Neural cell (in vitro differentiated cells): Measurements from ENCODE around the gene EAPP.

Experiments
- EP300 ChIP-seq: fragments of 450-650 bp; conservative IDR thresholded peaks from 2 replicates; pipeline ENCODE4 v1.6.1; 2014; ENCODE audit warnings: antibody characterized with exemption, mild to moderate bottlenecking, moderate library complexity; ENCODE audit not compliant: poor library complexity, severe bottlenecking
- EZH2 ChIP-seq: fragments of 200-600, 300-800 bp; shearing (Covaris generic), sonication (generic); IDR thresholded peaks from 2 replicates; pipeline ENCODE4 v1.6.1; 2014; ENCODE audit warnings: antibody characterized with exemption, low read length, borderline replicate concordance, mild to moderate bottlenecking; ENCODE audit not compliant: insufficient read depth, poor library complexity, severe bottlenecking
- MXI1 ChIP-seq: fragments of 450-650 bp; conservative IDR thresholded peaks from 2 replicates; pipeline ENCODE4 v1.6.1; 2014; ENCODE audit warnings: antibody characterized with exemption, mild to moderate bottlenecking; ENCODE audit not compliant: poor library complexity, severe bottlenecking
- POLR2AphosphoS5 ChIP-seq: IDR thresholded peaks from 2 replicates; pipeline ENCODE4 v1.6.1; 2012
- RAD21 ChIP-seq: fragments of 450-650 bp; conservative IDR thresholded peaks from 2 replicates; pipeline ENCODE4 v1.6.1; 2014; ENCODE audit warnings: antibody characterized with exemption, mild to moderate bottlenecking, moderate library complexity
- REST ChIP-seq: IDR thresholded peaks from 2 replicates; pipeline ENCODE4 v1.6.1; 2012; ENCODE audit warnings: borderline replicate concordance
- SMC3 ChIP-seq: fragments of 450-650 bp; conservative IDR thresholded peaks from 2 replicates; pipeline ENCODE4 v1.6.1; 2014; ENCODE audit warnings: antibody characterized with exemption, mild to moderate bottlenecking, moderate library complexity; ENCODE audit not compliant: poor library complexity
- TAF1 ChIP-seq: IDR thresholded peaks from 2 replicates; pipeline ENCODE4 v1.6.1; 2012; ENCODE audit warnings: low read depth
- TF ChIP-seq, protein P1 (sequence below): fragments of 450-650 bp; IDR thresholded peaks from 2 replicates; pipeline ENCODE4 v1.5.1; 2014; ENCODE audit warnings: antibody characterized with exemption, mild to moderate bottlenecking, moderate library complexity; ENCODE audit not compliant: poor library complexity, severe bottlenecking

DNA sequence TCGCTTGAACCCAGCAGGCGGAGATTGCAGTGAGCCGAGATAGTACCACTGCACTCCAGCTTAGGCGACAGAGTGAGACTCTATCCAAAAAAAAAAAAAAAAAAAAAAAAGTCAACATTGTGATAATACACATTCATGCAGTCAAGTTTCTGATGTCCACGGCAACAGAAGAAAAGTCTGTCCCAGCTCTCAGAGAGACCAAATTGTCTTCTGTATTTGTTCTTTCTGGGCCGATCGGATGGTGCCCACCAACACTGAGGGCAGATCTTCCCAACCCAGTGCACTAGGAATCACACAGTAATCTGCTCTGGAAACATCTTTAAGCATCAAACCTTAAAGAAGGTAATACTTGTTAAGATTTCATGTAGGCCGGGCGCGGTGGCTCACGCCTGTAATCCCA lies 31.6 kb downstream of the EAPP start:
- TF ChIP-seq, protein P1, sequence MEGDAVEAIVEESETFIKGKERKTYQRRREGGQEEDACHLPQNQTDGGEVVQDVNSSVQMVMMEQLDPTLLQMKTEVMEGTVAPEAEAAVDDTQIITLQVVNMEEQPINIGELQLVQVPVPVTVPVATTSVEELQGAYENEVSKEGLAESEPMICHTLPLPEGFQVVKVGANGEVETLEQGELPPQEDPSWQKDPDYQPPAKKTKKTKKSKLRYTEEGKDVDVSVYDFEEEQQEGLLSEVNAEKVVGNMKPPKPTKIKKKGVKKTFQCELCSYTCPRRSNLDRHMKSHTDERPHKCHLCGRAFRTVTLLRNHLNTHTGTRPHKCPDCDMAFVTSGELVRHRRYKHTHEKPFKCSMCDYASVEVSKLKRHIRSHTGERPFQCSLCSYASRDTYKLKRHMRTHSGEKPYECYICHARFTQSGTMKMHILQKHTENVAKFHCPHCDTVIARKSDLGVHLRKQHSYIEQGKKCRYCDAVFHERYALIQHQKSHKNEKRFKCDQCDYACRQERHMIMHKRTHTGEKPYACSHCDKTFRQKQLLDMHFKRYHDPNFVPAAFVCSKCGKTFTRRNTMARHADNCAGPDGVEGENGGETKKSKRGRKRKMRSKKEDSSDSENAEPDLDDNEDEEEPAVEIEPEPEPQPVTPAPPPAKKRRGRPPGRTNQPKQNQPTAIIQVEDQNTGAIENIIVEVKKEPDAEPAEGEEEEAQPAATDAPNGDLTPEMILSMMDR: no peak
- TF ChIP-seq TAF1: no peak
- no peak for TF ChIP-seq REST
- no peak for TF ChIP-seq SMC3
- no peak for TF ChIP-seq EP300
- no peak for TF ChIP-seq POLR2AphosphoS5
- TF ChIP-seq EZH2: no peak
- TF ChIP-seq MXI1: no peak
- TF ChIP-seq RAD21: no peak
